OCI-LY7 (cell line): ENCODE results near the gene CBFA2T3. TPM values are rescaled to one million over a fixed set of nuclear protein-coding genes. Genes with fewer than 3 reads are reported as not detected.

Experiments
- BruUV-seq: library from RNA; stranded (reverse); fragments of 400-500 nt; replicated peaks from 2 replicates; lab custom pipeline; 2021; lab: Mats Ljungman, UMichigan
- CTCF ChIA-PET: fragments of 300-600 bp; sonication (Branson Sonifier 250); formaldehyde crosslinking; loops from one replicate; lab custom pipeline; 2022; ENCODE audit warnings: antibody characterized with exemption; ENCODE audit not compliant: unreplicated experiment; lab: Charles Lee
- POLR2A ChIA-PET: fragments of 300-600 bp; sonication (Branson Sonifier 250); formaldehyde crosslinking; loops from one replicate; lab custom pipeline; 2022; ENCODE audit warnings: antibody characterized with exemption; lab: Charles Lee
- DNase-seq: peaks from one replicate; pipeline ENCODE4 v3.0.0-alpha.2; 2015; ENCODE audit warnings: low spot score
- H2AFZ ChIP-seq: fragments of 200-600 bp; sonication (generic), shearing (Covaris generic); 2 replicates; pipeline ENCODE4 v1.6.1; 2014; ENCODE audit warnings: mild to moderate bottlenecking, antibody characterized with exemption, low read length, moderate library complexity
- H3K27ac ChIP-seq: fragments of 200-600 bp; sonication (generic); 2 replicates; pipeline ENCODE4 v1.5.1; 2014; ENCODE audit warnings: mixed run types, low read depth, mild to moderate bottlenecking, moderate library complexity, low read length, inconsistent platforms; ENCODE audit not compliant: poor library complexity, severe bottlenecking
- H3K36me3 ChIP-seq: fragments of 200-600 bp; sonication (generic); 2 replicates; pipeline ENCODE4 v1.6.1; 2014; ENCODE audit warnings: mild to moderate bottlenecking, antibody characterized with exemption, low read length, moderate library complexity, mixed read lengths; ENCODE audit not compliant: insufficient read depth
- H3K4me1 ChIP-seq: fragments of 200-600 bp; sonication (generic); 2 replicates; pipeline ENCODE4 v1.5.1; 2014; ENCODE audit warnings: mild to moderate bottlenecking, low read length; ENCODE audit not compliant: insufficient read depth, poor library complexity, severe bottlenecking
- H3K4me2 ChIP-seq: fragments of 200-600 bp; sonication (generic); 2 replicates; pipeline ENCODE4 v1.6.1; 2014; ENCODE audit warnings: mild to moderate bottlenecking, low read length
- H3K4me3 ChIP-seq: fragments of 200-600 bp; sonication (generic); 2 replicates; pipeline ENCODE4 v1.5.1; 2014; ENCODE audit warnings: mild to moderate bottlenecking, low read depth, low read length; ENCODE audit not compliant: poor library complexity, severe bottlenecking
- H3K79me2 ChIP-seq: fragments of 200-600 bp; sonication (generic); 2 replicates; pipeline ENCODE4 v1.6.1; 2016; ENCODE audit warnings: low read depth, mild to moderate bottlenecking, low read length, moderate library complexity, mixed read lengths; ENCODE audit not compliant: insufficient read depth
- H3K9me2 ChIP-seq: fragments of 200-600 bp; sonication (generic); 2 replicates; pipeline ENCODE4 v1.6.1; 2016; ENCODE audit warnings: mild to moderate bottlenecking, low read length, mixed read lengths; ENCODE audit not compliant: insufficient read depth
- H3K9me3 ChIP-seq: fragments of 200-600 bp; sonication (generic); 2 replicates; pipeline ENCODE4 v1.6.1; 2014; ENCODE audit warnings: mild to moderate bottlenecking, mixed run types, low read length, mixed read lengths
- H4K20me1 ChIP-seq: fragments of 200-600 bp; sonication (generic); 2 replicates; pipeline ENCODE4 v1.6.1; 2014; ENCODE audit warnings: mild to moderate bottlenecking, antibody characterized with exemption, low read length, moderate library complexity, mixed read lengths; ENCODE audit not compliant: insufficient read depth
- CTCF ChIP-seq: fragments of 200-600 bp; sonication (generic); conservative IDR thresholded peaks from 2 replicates; pipeline ENCODE4 v1.5.1; 2014; ENCODE audit warnings: mild to moderate bottlenecking, antibody characterized with exemption, low read length, moderate library complexity, mixed read lengths
- EZH2phosphoT487 ChIP-seq: fragments of 200-600 bp; sonication (generic); IDR thresholded peaks from 2 replicates; pipeline ENCODE4 v1.6.1; 2018; ENCODE audit warnings: low read depth, borderline replicate concordance, mild to moderate bottlenecking, mixed run types, antibody characterized with exemption, low read length, moderate library complexity, mixed read lengths
- intact Hi-C: fragments of 100-400 bp; cut with micrococcal nuclease; formaldehyde crosslinking; loops from one replicate; pipeline ENCODE4 v1.10.0; 2022; ENCODE audit not compliant: unreplicated experiment
- total RNA-seq, 2 experiments: library from RNA; depleted of rRNA in 1 of 2; stranded (reverse); fragments of >200 nt in 1 of 2; shearing (Covaris generic) in 1 of 2; gene quantifications; 2 replicates each; pipeline ENCODE4 v1.2.3, GENCODE V29; 2014 to 2022

CBFA2T3 gene
- total RNA-seq, 2 experiments from 2014 or later = 1.1 to 48.0 TPM

- no peak overlapping the region for H3K27ac ChIP-seq
- H3K9me3 ChIP-seq = no peaks in the 10 kb centered on the region
- no peak overlapping the region for H2AFZ ChIP-seq
- H3K4me1 ChIP-seq = no peaks in the 10 kb centered on the region
- ChIA-PET POLR2A (interaction anchor here (0.6 kb wide), 1 partner anchor 161 kb away, joined by 3 read pairs; no protein-coding TSS in a partner anchor), CTCF (no interaction called here)
- no peaks in the 10 kb centered on the region for H3K9me2 ChIP-seq
- no peaks in the 10 kb centered on the region for H3K36me3 ChIP-seq
- TF ChIP-seq CTCF (no peak), EZH2phosphoT487 (no peak)
- no peak overlapping the region for H3K4me2 ChIP-seq
- H4K20me1 ChIP-seq = no peaks in the 10 kb centered on the region
- BruUV-seq = no TSS peak
- intact Hi-C loops = no loop called here
- H3K4me3 ChIP-seq = no peak overlapping the region
- no peaks in the 10 kb centered on the region for H3K79me2 ChIP-seq
- DNase-seq = no peak
These were observed 151.9 kb downstream of the CBFA2T3 start for GRCh38 chr16:88825146-88825545.

Other genes with a start within 250 kb of the CBFA2T3 start
- gene PIEZO1, start 192.0 kb downstream of the CBFA2T3 start, total RNA-seq (2014; rRNA removed; shearing (Covaris generic)) = 123 and 144 TPM in 2 replicates
- 154 and 157 TPM in 2 replicates for gene PIEZO1, start 192.0 kb downstream of the CBFA2T3 start, total RNA-seq (2022)
- gene CDT1, start 173.4 kb downstream of the CBFA2T3 start, total RNA-seq (2014; rRNA removed; shearing (Covaris generic)) = 82.7 and 90.2 TPM in 2 replicates
- gene CDT1, start 173.4 kb downstream of the CBFA2T3 start, total RNA-seq (2022) = 108 and 150 TPM in 2 replicates
- gene APRT, start 165.3 kb downstream of the CBFA2T3 start, total RNA-seq (2014; rRNA removed; shearing (Covaris generic)) = 168 and 216 TPM in 2 replicates
- 118 and 151 TPM in 2 replicates for gene APRT, start 165.3 kb downstream of the CBFA2T3 start, total RNA-seq (2022)
- 17.2 and 18.5 TPM in 2 replicates for gene GALNS, start 120.3 kb downstream of the CBFA2T3 start, total RNA-seq (2014; rRNA removed; shearing (Covaris generic))
- 44.7 and 49.0 TPM in 2 replicates for gene GALNS, start 120.3 kb downstream of the CBFA2T3 start, total RNA-seq (2022)
- gene TRAPPC2L, start 120.1 kb downstream of the CBFA2T3 start, total RNA-seq (2014; rRNA removed; shearing (Covaris generic)) = 27.3 and 27.6 TPM in 2 replicates
- 34.2 and 44.9 TPM in 2 replicates for gene TRAPPC2L, start 120.1 kb downstream of the CBFA2T3 start, total RNA-seq (2022)
- not detected in 2 replicates for gene PABPN1L, start 110.5 kb downstream of the CBFA2T3 start, total RNA-seq (2014; rRNA removed; shearing (Covaris generic))
- 0.38 TPM in 1 of 2 replicates, not detected in the other for gene PABPN1L, start 110.5 kb downstream of the CBFA2T3 start, total RNA-seq (2022)
- 97.9 and 112 TPM in 2 replicates for gene ACSF3, start 116.6 kb upstream of the CBFA2T3 start, total RNA-seq (2014; rRNA removed; shearing (Covaris generic))
- 143 and 149 TPM in 2 replicates for gene ACSF3, start 116.6 kb upstream of the CBFA2T3 start, total RNA-seq (2022)
- not detected in 2 replicates for gene CDH15, start 194.5 kb upstream of the CBFA2T3 start, total RNA-seq (2014; rRNA removed; shearing (Covaris generic))
- gene CDH15, start 194.5 kb upstream of the CBFA2T3 start, total RNA-seq (2022) = not detected in 2 replicates
- gene SLC22A31, start 223.3 kb upstream of the CBFA2T3 start, total RNA-seq (2014; rRNA removed; shearing (Covaris generic)) = not detected in 2 replicates
- not detected in 2 replicates for gene SLC22A31, start 223.3 kb upstream of the CBFA2T3 start, total RNA-seq (2022)
- gene ZNF778, start 240.5 kb upstream of the CBFA2T3 start, total RNA-seq (2014; rRNA removed; shearing (Covaris generic)) = 8.6 and 9.9 TPM in 2 replicates
- gene ZNF778, start 240.5 kb upstream of the CBFA2T3 start, total RNA-seq (2022) = 8.2 and 9.4 TPM in 2 replicates